H1 (cell line): ENCODE results near the gene ATG7.

Source experiments
- BACH1 ChIP-seq: IDR thresholded peaks from 2 replicates; pipeline ENCODE4 v1.6.1; 2012; ENCODE audit warnings: low read length, improper control_type of control experiment
- BCL11A ChIP-seq, 2 experiments: IDR thresholded peaks; one replicate each; pipeline ENCODE4 v1.6.1; 2011; ENCODE audit warnings: low read depth in 2 of 2, low read length in 2 of 2, mild to moderate bottlenecking in 2 of 2
- BRCA1 ChIP-seq: IDR thresholded peaks from 2 replicates; pipeline ENCODE4 v1.6.1; 2012; ENCODE audit warnings: low read depth, low read length, improper control_type of control experiment
- CTCF ChIP-seq, 3 experiments: IDR thresholded peaks; 1 replicate in 2 of 3; 2 replicates in 1 of 3; pipeline versions ENCODE4 v1.5.1 to v1.6.1; 2011; ENCODE audit warnings: low read length in 3 of 3, mild to moderate bottlenecking in 3 of 3, inconsistent platforms in 2 of 3, low read depth in 1 of 3, moderate library complexity in 1 of 3; ENCODE audit not compliant: insufficient read depth in 1 of 3; ENCODE audit errors: control extremely low read depth in 1 of 3
- EP300 ChIP-seq, 2 experiments: IDR thresholded peaks; 1 replicate in 1 of 2; 2 replicates in 1 of 2; pipeline ENCODE4 v1.6.1; 2011 to 2012; ENCODE audit warnings: low read depth in 2 of 2, low read length in 2 of 2, mild to moderate bottlenecking in 2 of 2, borderline replicate concordance in 1 of 2, inconsistent platforms in 1 of 2, moderate library complexity in 1 of 2
- EZH2 ChIP-seq: fragments of 200-600 bp; sonication (generic); IDR thresholded peaks from 2 replicates; pipeline ENCODE4 v1.7.1; 2012; ENCODE audit warnings: low read depth, mild to moderate bottlenecking, moderate library complexity, low read length, inconsistent platforms; ENCODE audit not compliant: severe bottlenecking
- GABPA ChIP-seq: IDR thresholded peaks from 2 replicates; pipeline ENCODE4 v1.6.1; 2011; ENCODE audit warnings: mild to moderate bottlenecking, low read length, moderate library complexity, borderline replicate concordance; ENCODE audit not compliant: insufficient read depth
- KDM1A ChIP-seq: fragments of 200-600, 300-600 bp; sonication (generic); IDR thresholded peaks from 2 replicates; pipeline ENCODE4 v1.7.1; 2016; ENCODE audit warnings: mild to moderate bottlenecking, low read length, borderline replicate concordance
- MAFK ChIP-seq: IDR thresholded peaks from 2 replicates; pipeline ENCODE4 v1.6.1; 2012; ENCODE audit warnings: low read depth, mild to moderate bottlenecking, improper control_type of control experiment, low read length
- POLR2A ChIP-seq, 2 experiments: IDR thresholded peaks; 1 replicate in 1 of 2; 2 replicates in 1 of 2; pipeline ENCODE4 v1.6.1; 2011; ENCODE audit warnings: low read depth in 2 of 2, low read length in 2 of 2, mild to moderate bottlenecking in 2 of 2; ENCODE audit errors: control extremely low read depth in 1 of 2
- POLR2AphosphoS5 ChIP-seq: IDR thresholded peaks from 2 replicates; pipeline ENCODE4 v1.6.1; 2011; ENCODE audit warnings: low read depth, low read length
- SIN3A ChIP-seq, 2 experiments: IDR thresholded peaks in 1 of 2; conservative IDR thresholded peaks in 1 of 2; 2 replicates each; pipeline ENCODE4 v1.6.1; 2011 to 2012; ENCODE audit warnings: low read length in 2 of 2, improper control_type of control experiment in 1 of 2, low read depth in 1 of 2, mild to moderate bottlenecking in 1 of 2
- TAF1 ChIP-seq: IDR thresholded peaks from 2 replicates; pipeline ENCODE4 v1.6.1; 2011; ENCODE audit warnings: mild to moderate bottlenecking, low read depth, low read length
- ZNF274 ChIP-seq: IDR thresholded peaks from 2 replicates; pipeline ENCODE4 v1.7.0; 2012; ENCODE audit warnings: low read length, borderline replicate concordance; ENCODE audit errors: extremely low read depth

GRCh38 chr3:11322931-11323330 lies 50.7 kb downstream of the ATG7 start:
- TF ChIP-seq EZH2 (no peak), MAFK (no peak), CTCF (IDR thresholded peaks at IDR 0.05; ENCODE audit: control extremely low read depth in 1 of 3, insufficient read depth in 1 of 3, low read depth in 1 of 3, low read length in 3 of 3) (no peak), TAF1 (no peak), POLR2AphosphoS5 (no peak), EP300 (IDR thresholded peaks at IDR 0.05; ENCODE audit: borderline replicate concordance in 1 of 2, low read depth in 2 of 2, low read length in 2 of 2) (no peak), POLR2A (IDR thresholded peaks at IDR 0.05; ENCODE audit: control extremely low read depth in 1 of 2, low read depth in 2 of 2, low read length in 2 of 2) (no peak), KDM1A (no peak), BCL11A (IDR thresholded peaks at IDR 0.05; ENCODE audit: low read depth in 2 of 2, low read length in 2 of 2) (no peak), BRCA1 (no peak), GABPA (no peak), SIN3A (conservative IDR thresholded peaks at IDR 0.05 in 1 of 2, IDR thresholded peaks at IDR 0.05 in 1 of 2; ENCODE audit: low read depth in 1 of 2, low read length in 2 of 2) (no peak), BACH1 (no peak), ZNF274 (no peak)
